WI38 (cell line): Measurements from ENCODE around the gene EPHB3.

Source experiments
- H3K4me3 ChIP-seq: 2 replicates; pipeline ENCODE4 v1.5.1; 2011; ENCODE audit warnings: low read depth, mild to moderate bottlenecking, control low read depth, low read length
- TF ChIP-seq, protein P1 (sequence below): IDR thresholded peaks from 2 replicates; pipeline ENCODE4 v1.5.1; 2012; ENCODE audit warnings: low read depth, mild to moderate bottlenecking, control low read depth, low read length

EPHB3 gene

GRCh38 chr3:184596886-184597575, 35.4 kb downstream of the EPHB3 start:
- TF ChIP-seq, protein P1, sequence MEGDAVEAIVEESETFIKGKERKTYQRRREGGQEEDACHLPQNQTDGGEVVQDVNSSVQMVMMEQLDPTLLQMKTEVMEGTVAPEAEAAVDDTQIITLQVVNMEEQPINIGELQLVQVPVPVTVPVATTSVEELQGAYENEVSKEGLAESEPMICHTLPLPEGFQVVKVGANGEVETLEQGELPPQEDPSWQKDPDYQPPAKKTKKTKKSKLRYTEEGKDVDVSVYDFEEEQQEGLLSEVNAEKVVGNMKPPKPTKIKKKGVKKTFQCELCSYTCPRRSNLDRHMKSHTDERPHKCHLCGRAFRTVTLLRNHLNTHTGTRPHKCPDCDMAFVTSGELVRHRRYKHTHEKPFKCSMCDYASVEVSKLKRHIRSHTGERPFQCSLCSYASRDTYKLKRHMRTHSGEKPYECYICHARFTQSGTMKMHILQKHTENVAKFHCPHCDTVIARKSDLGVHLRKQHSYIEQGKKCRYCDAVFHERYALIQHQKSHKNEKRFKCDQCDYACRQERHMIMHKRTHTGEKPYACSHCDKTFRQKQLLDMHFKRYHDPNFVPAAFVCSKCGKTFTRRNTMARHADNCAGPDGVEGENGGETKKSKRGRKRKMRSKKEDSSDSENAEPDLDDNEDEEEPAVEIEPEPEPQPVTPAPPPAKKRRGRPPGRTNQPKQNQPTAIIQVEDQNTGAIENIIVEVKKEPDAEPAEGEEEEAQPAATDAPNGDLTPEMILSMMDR: no peak
- H3K4me3 ChIP-seq: no peak overlapping the region

GRCh38 chr3:184597829-184598573, 36.4 kb downstream of the EPHB3 start:
- H3K4me3 ChIP-seq: no peak overlapping the region
- TF ChIP-seq, protein P1: no peak

DNA sequence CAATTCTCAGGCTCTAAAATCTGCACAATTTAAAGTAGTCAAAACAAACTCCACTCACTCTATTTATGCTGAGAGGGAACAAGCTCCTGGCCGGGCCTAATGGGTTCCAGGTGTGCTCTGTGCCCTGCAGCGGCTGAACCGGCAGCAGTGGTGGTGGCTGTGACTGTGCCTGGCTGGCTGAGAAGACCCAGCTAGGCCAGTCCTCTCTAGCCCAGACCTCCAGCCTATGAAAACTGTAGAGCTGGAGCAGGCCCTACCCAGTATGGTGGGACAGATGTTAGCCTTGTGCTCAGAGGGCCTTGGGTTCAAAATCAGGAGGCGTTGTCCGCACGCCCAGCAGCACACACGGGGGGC, 37.0 kb downstream of the EPHB3 start:
- TF ChIP-seq, protein P1: no peak
- H3K4me3 ChIP-seq: no peak overlapping the region

GRCh38 chr3:184599143-184599542, 37.6 kb downstream of the EPHB3 start:
- TF ChIP-seq, protein P1: no peak
- no peak overlapping the region for H3K4me3 ChIP-seq

DNA sequence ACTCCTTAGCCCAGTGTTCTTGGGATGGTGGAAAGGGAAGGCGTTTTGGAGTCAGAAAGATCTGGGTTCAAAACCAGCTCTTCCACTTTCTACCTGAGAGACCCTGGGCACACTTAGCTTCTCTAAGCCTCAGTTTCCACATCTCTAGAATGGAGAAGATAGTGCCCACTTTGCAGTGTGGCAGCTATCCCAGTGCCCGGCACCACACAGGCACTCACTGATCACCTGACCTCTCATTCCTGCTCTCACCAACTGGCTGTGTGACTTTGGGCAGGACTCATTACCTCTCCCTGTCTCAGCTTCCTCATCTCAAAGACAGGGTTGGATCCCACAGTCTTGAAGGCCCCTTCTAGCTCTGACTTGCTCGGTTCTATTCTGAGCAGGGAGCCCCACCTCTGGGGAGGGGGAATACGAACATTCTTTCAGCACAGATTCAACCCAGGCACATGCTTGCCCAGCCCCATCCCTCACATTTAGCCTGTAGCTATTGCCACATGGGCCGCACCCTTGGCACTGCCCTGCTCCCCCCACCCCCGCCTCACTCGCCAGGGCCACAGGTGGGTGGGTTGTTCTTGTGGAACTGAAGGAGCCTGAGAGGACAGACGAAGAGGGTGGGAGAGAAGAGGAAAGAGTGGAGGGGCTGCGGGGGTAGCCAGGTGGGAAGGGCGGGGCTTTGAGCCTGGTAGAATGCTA, 39.2 kb downstream of the EPHB3 start:
- TF ChIP-seq, protein P1: no peak

DNA sequence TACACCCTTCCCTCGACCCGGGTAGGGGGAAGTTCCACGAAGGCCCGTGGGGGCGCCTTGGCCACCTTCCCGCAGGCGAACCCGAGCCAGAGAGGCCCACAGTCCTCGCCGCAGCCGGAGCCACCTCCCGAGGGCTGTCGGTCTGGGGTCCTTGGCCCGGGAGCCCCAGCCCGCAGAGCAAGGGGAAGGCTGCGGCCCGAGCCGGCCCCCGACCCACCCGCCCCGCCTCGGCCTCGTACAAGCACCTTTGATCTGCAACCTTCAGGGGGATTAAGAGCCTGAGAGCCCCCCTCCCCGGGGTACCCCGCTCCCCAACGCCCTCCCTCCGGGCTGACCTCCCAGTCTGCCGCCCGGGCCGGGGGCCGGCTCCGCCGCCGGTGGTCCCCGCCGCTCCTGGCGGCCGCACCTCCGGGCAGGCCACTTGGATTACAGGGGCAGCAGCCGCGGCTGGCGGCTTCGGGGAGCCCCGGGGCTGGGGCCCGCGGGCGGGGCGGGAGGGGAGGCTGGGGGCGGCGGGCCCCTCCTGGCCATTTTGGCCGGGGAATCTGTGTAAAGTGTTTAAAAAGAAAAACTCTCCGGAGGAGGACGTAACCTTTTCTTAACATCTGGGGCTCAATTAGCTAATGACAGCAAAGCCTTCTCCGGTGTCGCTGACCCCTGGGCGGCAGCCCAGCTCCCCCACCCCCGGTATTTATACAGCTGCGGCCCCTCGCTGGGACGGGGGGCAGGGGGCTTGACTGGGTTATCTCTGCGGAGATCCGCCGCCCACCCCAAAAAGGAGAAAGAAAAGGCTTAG, 40.2 kb downstream of the EPHB3 start:
- TF ChIP-seq, protein P1: no peak
- H3K4me3 ChIP-seq: no peak overlapping the region

More for the DNA sequence above, 39.2 kb downstream of the EPHB3 start:
- H3K4me3 ChIP-seq: no peak overlapping the region
